VCaP (cell line): Measurements from ENCODE around the gene DYNLRB2.

Experiments used
- H3K27ac ChIP-seq: fragments of 450-650 bp; 2 replicates; pipeline ENCODE4 v1.5.1; 2017
- TF ChIP-seq, protein P1 (sequence below): fragments of 450-650 bp; conservative IDR thresholded peaks from 2 replicates; pipeline ENCODE4 v1.5.1; 2017; ENCODE audit warnings: mild to moderate bottlenecking, moderate library complexity

The DYNLRB2 gene

GRCh38 chr16:80564394-80564793 is 23.6 kb downstream of the DYNLRB2 start:
- TF ChIP-seq, protein P1, sequence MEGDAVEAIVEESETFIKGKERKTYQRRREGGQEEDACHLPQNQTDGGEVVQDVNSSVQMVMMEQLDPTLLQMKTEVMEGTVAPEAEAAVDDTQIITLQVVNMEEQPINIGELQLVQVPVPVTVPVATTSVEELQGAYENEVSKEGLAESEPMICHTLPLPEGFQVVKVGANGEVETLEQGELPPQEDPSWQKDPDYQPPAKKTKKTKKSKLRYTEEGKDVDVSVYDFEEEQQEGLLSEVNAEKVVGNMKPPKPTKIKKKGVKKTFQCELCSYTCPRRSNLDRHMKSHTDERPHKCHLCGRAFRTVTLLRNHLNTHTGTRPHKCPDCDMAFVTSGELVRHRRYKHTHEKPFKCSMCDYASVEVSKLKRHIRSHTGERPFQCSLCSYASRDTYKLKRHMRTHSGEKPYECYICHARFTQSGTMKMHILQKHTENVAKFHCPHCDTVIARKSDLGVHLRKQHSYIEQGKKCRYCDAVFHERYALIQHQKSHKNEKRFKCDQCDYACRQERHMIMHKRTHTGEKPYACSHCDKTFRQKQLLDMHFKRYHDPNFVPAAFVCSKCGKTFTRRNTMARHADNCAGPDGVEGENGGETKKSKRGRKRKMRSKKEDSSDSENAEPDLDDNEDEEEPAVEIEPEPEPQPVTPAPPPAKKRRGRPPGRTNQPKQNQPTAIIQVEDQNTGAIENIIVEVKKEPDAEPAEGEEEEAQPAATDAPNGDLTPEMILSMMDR, result no peak
- peak overlapping the region; percentile 13; the same call in 1 of the 2 replicates for H3K27ac ChIP-seq

DNA sequence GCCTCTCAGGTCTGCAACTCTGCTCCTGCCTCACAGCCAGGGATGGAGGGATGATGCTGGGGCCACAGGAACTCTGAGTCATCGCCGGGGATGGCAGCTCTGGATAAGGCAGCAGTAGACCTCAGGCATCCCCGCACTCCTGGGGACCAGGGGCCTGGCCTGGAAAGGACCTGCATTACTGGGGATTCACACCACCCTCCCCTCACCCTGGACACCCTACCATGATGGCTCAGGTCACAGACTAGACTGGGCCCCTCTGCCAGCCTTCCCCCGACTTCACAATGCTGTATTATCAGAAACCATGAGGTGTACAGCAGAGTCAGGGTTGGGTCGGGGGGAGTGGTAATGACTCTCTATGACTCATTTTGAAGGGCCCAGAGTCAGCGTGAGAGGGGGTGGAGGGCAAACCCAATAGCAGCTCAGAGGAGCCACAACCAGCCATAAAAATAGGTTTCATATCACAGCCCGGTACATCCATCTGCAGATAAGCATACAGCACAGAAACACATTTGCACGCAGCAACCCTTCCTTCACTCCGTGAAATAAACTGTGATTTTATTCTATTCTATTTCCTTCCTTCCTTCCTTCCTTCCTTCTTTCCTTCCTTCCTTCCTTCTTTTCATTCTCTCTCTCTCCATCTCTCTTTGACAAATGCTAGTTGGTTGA is 28.8 kb downstream of the DYNLRB2 start:
- no peak overlapping the region for H3K27ac ChIP-seq
- TF ChIP-seq, protein P1, result no peak

- TF ChIP-seq, protein P1, result no peak
- H3K27ac ChIP-seq, result no peak overlapping the region
These were observed 29.3 kb downstream of the DYNLRB2 start for GRCh38 chr16:80570106-80570478.

DNA sequence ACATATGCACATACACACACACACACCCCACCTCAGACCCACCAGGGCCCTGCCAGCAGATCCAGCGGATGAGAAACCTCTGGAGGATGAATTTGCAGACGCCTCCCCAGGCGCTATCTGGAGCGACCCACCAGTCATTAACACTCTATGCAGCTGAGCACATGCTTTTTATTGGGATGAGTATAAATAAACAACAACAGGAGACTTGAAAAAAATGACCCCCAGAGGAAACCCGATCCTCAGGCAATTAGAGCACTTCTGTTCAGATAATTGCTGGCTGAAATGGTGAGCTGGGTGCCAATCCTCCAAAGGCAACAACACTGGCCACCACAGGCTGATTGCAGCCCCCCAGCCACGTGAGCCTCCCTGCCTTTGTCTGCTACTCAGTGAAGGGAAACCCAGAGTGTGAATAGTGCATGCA is 32.9 kb downstream of the DYNLRB2 start:
- H3K27ac ChIP-seq, result no peak overlapping the region
- TF ChIP-seq, protein P1, result no peak

DNA sequence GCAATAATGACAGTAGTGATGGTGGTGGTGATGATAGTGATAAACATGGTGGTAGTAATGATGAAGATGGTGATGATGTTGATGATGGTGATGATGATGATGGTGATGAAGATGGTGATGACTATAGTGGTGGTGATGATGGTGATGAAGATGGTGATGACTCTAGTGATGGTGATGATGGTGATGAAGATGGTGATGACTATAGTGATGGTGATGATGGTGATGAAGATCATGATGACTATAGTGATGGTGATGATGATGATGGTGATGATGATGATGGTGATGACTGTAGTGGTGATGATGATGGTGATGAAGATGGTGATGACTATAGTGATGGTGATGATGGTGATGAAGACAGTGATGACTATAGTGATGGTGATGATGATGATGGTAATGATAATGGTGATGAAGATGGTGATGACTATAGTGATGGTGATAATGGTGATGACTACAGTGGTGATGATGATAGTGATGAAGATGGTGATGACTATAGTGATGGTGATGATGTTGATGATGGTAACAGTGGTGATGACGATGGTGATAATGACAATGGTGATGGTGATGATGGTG is 35.6 kb downstream of the DYNLRB2 start:
- TF ChIP-seq, protein P1, result no peak
- no peak overlapping the region for H3K27ac ChIP-seq

- TF ChIP-seq, protein P1, result no peak
- H3K27ac ChIP-seq, result no peak overlapping the region
These were observed 36.9 kb downstream of the DYNLRB2 start for GRCh38 chr16:80577485-80578280.

- TF ChIP-seq, protein P1, result no peak
- no peak overlapping the region for H3K27ac ChIP-seq
These were observed 39.5 kb downstream of the DYNLRB2 start for GRCh38 chr16:80580109-80580832.
